Mesendoderm (in vitro differentiated cells): ENCODE results near the gene GTF2H4.

Experiments used
- DNase-seq: peaks from one replicate; pipeline ENCODE4 v3.0.0; 2013
- H2AK5ac ChIP-seq: 2 replicates; pipeline ENCODE4 v1.6.1; 2013; ENCODE audit warnings: low read length, inconsistent platforms
- H2BK120ac ChIP-seq: 2 replicates; pipeline ENCODE4 v1.6.1; 2013; ENCODE audit warnings: low read depth, mild to moderate bottlenecking, low read length, moderate library complexity, mixed read lengths
- H2BK15ac ChIP-seq: replicated peaks from 2 replicates; pipeline ENCODE4 v1.6.1; 2013; ENCODE audit warnings: low read depth, mild to moderate bottlenecking, moderate library complexity
- H2BK5ac ChIP-seq: 2 replicates; pipeline ENCODE4 v1.6.1; 2013; ENCODE audit warnings: low read length, inconsistent platforms
- H3K18ac ChIP-seq: 2 replicates; pipeline ENCODE4 v1.6.1; 2013; ENCODE audit warnings: mild to moderate bottlenecking, low read length, mixed read lengths
- H3K23ac ChIP-seq: one replicate; pipeline ENCODE4 v1.6.1; 2013; ENCODE audit warnings: low read length
- H3K27ac ChIP-seq: 2 replicates; pipeline ENCODE4 v1.5.1; 2013; ENCODE audit warnings: low read depth, mild to moderate bottlenecking, inconsistent platforms, low read length, moderate library complexity
- H3K27me3 ChIP-seq: 2 replicates; pipeline ENCODE4 v1.6.1; 2013; ENCODE audit warnings: low read length, control low read depth, mild to moderate bottlenecking, inconsistent platforms; ENCODE audit not compliant: insufficient read depth, poor library complexity
- H3K36me3 ChIP-seq: 2 replicates; pipeline ENCODE4 v1.6.1; 2013; ENCODE audit warnings: low read length, inconsistent platforms; ENCODE audit not compliant: control insufficient read depth, insufficient read depth
- H3K4ac ChIP-seq: one replicate; pipeline ENCODE4 v1.6.1; 2013; ENCODE audit warnings: low read depth, mild to moderate bottlenecking, low read length, moderate library complexity
- H3K4me1 ChIP-seq: 2 replicates; pipeline ENCODE4 v1.6.1; 2013; ENCODE audit warnings: low read depth, low read length, inconsistent platforms; ENCODE audit not compliant: control insufficient read depth
- H3K4me2 ChIP-seq: 2 replicates; pipeline ENCODE4 v1.6.1; 2013; ENCODE audit warnings: low read length
- H3K4me3 ChIP-seq: 2 replicates; pipeline ENCODE4 v1.5.1; 2013; ENCODE audit warnings: mild to moderate bottlenecking, low read length
- H3K56ac ChIP-seq: one replicate; pipeline ENCODE4 v1.6.1; 2013; ENCODE audit warnings: low read length
- H3K79me1 ChIP-seq: 2 replicates; pipeline ENCODE4 v1.6.1; 2013; ENCODE audit warnings: low read length, inconsistent platforms
- H3K79me2 ChIP-seq: 2 replicates; pipeline ENCODE4 v1.6.1; 2013; ENCODE audit warnings: mild to moderate bottlenecking, low read length; ENCODE audit not compliant: control insufficient read depth, insufficient read depth
- H3K9ac ChIP-seq: 2 replicates; pipeline ENCODE4 v1.6.1; 2013; ENCODE audit warnings: low read length, inconsistent platforms
- H4K5ac ChIP-seq: one replicate; pipeline ENCODE4 v1.6.1; 2013; ENCODE audit warnings: low read length
- H4K8ac ChIP-seq: one replicate; pipeline ENCODE4 v1.6.1; 2013; ENCODE audit warnings: low read depth, mild to moderate bottlenecking, control low read depth, low read length, moderate library complexity
- WGBS: extraction: QIAGEN DNeasy Blood & Tissue Kit; methylation state at CpG from one replicate; pipeline ENCODE4 v1.1.7; 2013; ENCODE audit warnings: low lambda C conversion rate, missing lambda C conversion rate; ENCODE audit not compliant: insufficient coverage; ENCODE audit errors: extremely low coverage; 5-methylcytosine and 5-hydroxymethylcytosine counted together

GTF2H4 gene

GRCh38 chr6:30875244-30876038, 32.6 kb upstream of the GTF2H4 start:
- Histone ChIP-seq H3K79me1 (no peaks in the 10 kb centered on the region), H3K4ac (no peak overlapping the region), H3K4me2 (no peak overlapping the region), H3K18ac (no peak overlapping the region), H2BK15ac (no peak overlapping the region), H3K36me3 (no peaks in the 10 kb centered on the region), H2BK5ac (no peak overlapping the region), H3K79me2 (no peaks in the 10 kb centered on the region), H4K8ac (no peak overlapping the region), H3K56ac (no peak overlapping the region), H3K27me3 (no peaks in the 10 kb centered on the region), H3K9ac (no peak overlapping the region), H3K27ac (no peak overlapping the region), H2AK5ac (no peak overlapping the region), H3K4me1 (peaks cover 4% of the 10 kb centered on the region), H4K5ac (no peak overlapping the region), H2BK120ac (no peak overlapping the region), H3K4me3 (no peak overlapping the region), H3K23ac (no peak overlapping the region)
- peak; percentile 38 for DNase-seq
- no CpG with 5 or more reads among the region's 18 CpGs for WGBS

GRCh38 chr6:30876039-30876730, 31.8 kb upstream of the GTF2H4 start:
- no peak for DNase-seq
- Histone ChIP-seq H3K18ac (no peak overlapping the region), H2BK5ac (no peak overlapping the region), H3K36me3 (no peaks in the 10 kb centered on the region), H3K4ac (no peak overlapping the region), H2BK15ac (no peak overlapping the region), H4K5ac (no peak overlapping the region), H2BK120ac (no peak overlapping the region), H3K27me3 (no peaks in the 10 kb centered on the region), H3K4me3 (no peak overlapping the region), H4K8ac (no peak overlapping the region), H3K4me2 (no peak overlapping the region), H3K79me1 (no peaks in the 10 kb centered on the region), H3K56ac (no peak overlapping the region), H3K9ac (no peak overlapping the region), H3K27ac (no peak overlapping the region), H3K23ac (no peak overlapping the region), H2AK5ac (no peak overlapping the region), H3K79me2 (no peaks in the 10 kb centered on the region), H3K4me1 (peaks cover 7% of the 10 kb centered on the region)
- no CpG with 5 or more reads among the region's 4 CpGs for WGBS

- Histone ChIP-seq H3K79me2 (peaks cover 3% of the 10 kb centered on the region), H4K5ac (no peak overlapping the region), H3K56ac (peak overlapping the region; percentile 71), H3K4me1 (peaks cover 18% of the 10 kb centered on the region), H2AK5ac (no peak overlapping the region), H3K79me1 (peaks cover 2% of the 10 kb centered on the region), H3K27ac (no peak overlapping the region), H3K18ac (no peak overlapping the region), H3K4ac (no peak overlapping the region), H4K8ac (no peak overlapping the region), H3K9ac (peak overlapping the region; percentile 27), H2BK120ac (no peak overlapping the region), H3K4me2 (no peak overlapping the region), H2BK15ac (no peak overlapping the region), H3K4me3 (no peak overlapping the region), H3K23ac (peak overlapping the region; percentile 91), H3K27me3 (no peaks in the 10 kb centered on the region), H2BK5ac (no peak overlapping the region), H3K36me3 (no peaks in the 10 kb centered on the region)
- WGBS: no CpG with 5 or more reads among the region's 15 CpGs
- peak; percentile 95 for DNase-seq
These were observed 30.4 kb upstream of the GTF2H4 start for GRCh38 chr6:30877419-30878262.

GRCh38 chr6:30879684-30880427, 28.2 kb upstream of the GTF2H4 start:
- peak; percentile 41 for DNase-seq
- Histone ChIP-seq H3K79me1 (peaks cover 3% of the 10 kb centered on the region), H3K23ac (no peak overlapping the region), H2BK15ac (no peak overlapping the region), H3K4me1 (peaks cover 21% of the 10 kb centered on the region), H3K79me2 (peaks cover 10% of the 10 kb centered on the region), H2BK120ac (no peak overlapping the region), H3K4me3 (no peak overlapping the region), H3K4me2 (no peak overlapping the region), H4K8ac (no peak overlapping the region), H3K18ac (no peak overlapping the region), H3K27me3 (no peaks in the 10 kb centered on the region), H3K9ac (no peak overlapping the region), H3K56ac (peak overlapping the region; percentile 86), H4K5ac (no peak overlapping the region), H2AK5ac (no peak overlapping the region), H3K27ac (no peak overlapping the region), H2BK5ac (no peak overlapping the region), H3K36me3 (no peaks in the 10 kb centered on the region), H3K4ac (no peak overlapping the region)
- no CpG with 5 or more reads among the region's 8 CpGs for WGBS

DNA sequence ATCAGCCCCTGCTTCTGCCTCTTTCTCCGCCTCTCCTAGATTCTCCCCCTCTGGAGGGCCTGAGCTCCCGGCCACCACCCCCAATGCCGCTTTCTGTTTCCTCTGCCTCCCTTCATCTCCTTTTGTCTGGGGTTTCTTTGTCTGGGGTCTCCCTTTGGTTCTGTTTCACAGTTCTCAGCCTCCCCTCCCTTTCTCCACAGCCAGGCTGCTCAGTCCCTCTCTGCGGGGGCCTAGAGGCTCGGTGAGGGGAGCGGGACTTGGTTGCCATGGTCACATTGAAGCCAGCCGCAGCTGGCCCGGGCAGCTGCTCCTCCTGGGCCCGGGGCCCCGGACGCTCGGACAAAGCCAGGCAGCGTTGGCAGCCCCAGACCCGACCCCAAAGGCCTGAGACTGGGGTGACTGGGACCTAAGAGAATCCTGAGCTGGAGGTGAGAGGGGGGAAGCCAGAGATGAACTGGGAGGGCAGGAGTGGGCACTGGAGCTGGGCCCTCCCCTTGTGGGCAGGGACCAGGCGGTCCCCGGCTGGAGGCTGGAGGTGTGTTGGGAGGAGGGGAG, 27.2 kb upstream of the GTF2H4 start:
- Histone ChIP-seq H3K9ac (peak overlapping the region; percentile 55), H3K4me3 (peak overlapping the region; percentile 6), H3K79me2 (peaks cover 20% of the 10 kb centered on the region), H3K36me3 (no peaks in the 10 kb centered on the region), H3K4me2 (peak overlapping the region; percentile 71), H4K8ac (no peak overlapping the region), H3K56ac (peak overlapping the region; percentile 86), H3K4me1 (peaks cover 26% of the 10 kb centered on the region), H2AK5ac (no peak overlapping the region), H2BK120ac (no peak overlapping the region), H2BK15ac (no peak overlapping the region), H3K79me1 (peaks cover 7% of the 10 kb centered on the region), H4K5ac (no peak overlapping the region), H3K27me3 (no peaks in the 10 kb centered on the region), H2BK5ac (no peak overlapping the region), H3K18ac (peak overlapping the region; percentile 2), H3K4ac (peak overlapping the region; percentile 70), H3K27ac (no peak overlapping the region), H3K23ac (peak overlapping the region; percentile 6)
- WGBS: no CpG with 5 or more reads among the region's 16 CpGs
- peak; percentile 73 for DNase-seq
